Stimulated activated CD8-positive, alpha-beta memory T cell treated with anti-CD3 and anti-CD28 coated beads, Interleukin-7, amount 100 ng/mL, for 4 hours (primary cell): Measurements from ENCODE around the gene NECAP2.
A peak's percentile ranks its signal among the peaks of the same experiment; 100 is the strongest.
"Not testable (repeated sequence)": the region's sequence is repeated elsewhere in the genome, so short reads cannot be mapped to it uniquely, and the experiment has no call there.

Source experiments
- DNase-seq, 2 donors: peaks; one replicate each; pipeline ENCODE4 v3.0.0-alpha.2; 2020; ENCODE audit warnings: low read depth in 2 of 2

The NECAP2 gene

GRCh38 chr1:16498047-16498446 is 57.5 kb downstream of the NECAP2 start:
- not testable (repeated sequence) for DNase-seq

- peak; percentile 55 to 81 for DNase-seq
Measured at GRCh38 chr1:16498573-16499413, 58.3 kb downstream of the NECAP2 start.

GRCh38 chr1:16500466-16500865 is 59.9 kb downstream of the NECAP2 start:
- not testable (repeated sequence) for DNase-seq

GRCh38 chr1:16500975-16501374 is 60.5 kb downstream of the NECAP2 start:
- DNase-seq, result not testable (repeated sequence)

- not testable (repeated sequence) for DNase-seq
Measured at GRCh38 chr1:16501446-16501845, 60.9 kb downstream of the NECAP2 start.

GRCh38 chr1:16503494-16503893 is 63.0 kb downstream of the NECAP2 start:
- DNase-seq, result no peak

- DNase-seq, result not testable (repeated sequence)
Measured at GRCh38 chr1:16505870-16506269, 65.3 kb downstream of the NECAP2 start.

- DNase-seq, result not testable (repeated sequence)
Measured at GRCh38 chr1:16506364-16507136, 66.0 kb downstream of the NECAP2 start.

- DNase-seq, result not testable (repeated sequence)
Measured at GRCh38 chr1:16508861-16509445, 68.4 kb downstream of the NECAP2 start.
